Measurements from ENCODE around the gene DPP10. TPM values are rescaled to one million over a fixed set of nuclear protein-coding genes. Genes with fewer than 3 reads are reported as not detected.

The DPP10 gene
- total and polyA plus RNA-seq, 9 donors, result 0.12 to 5.9 (median 0.64) TPM; not detected in 3

DNA sequence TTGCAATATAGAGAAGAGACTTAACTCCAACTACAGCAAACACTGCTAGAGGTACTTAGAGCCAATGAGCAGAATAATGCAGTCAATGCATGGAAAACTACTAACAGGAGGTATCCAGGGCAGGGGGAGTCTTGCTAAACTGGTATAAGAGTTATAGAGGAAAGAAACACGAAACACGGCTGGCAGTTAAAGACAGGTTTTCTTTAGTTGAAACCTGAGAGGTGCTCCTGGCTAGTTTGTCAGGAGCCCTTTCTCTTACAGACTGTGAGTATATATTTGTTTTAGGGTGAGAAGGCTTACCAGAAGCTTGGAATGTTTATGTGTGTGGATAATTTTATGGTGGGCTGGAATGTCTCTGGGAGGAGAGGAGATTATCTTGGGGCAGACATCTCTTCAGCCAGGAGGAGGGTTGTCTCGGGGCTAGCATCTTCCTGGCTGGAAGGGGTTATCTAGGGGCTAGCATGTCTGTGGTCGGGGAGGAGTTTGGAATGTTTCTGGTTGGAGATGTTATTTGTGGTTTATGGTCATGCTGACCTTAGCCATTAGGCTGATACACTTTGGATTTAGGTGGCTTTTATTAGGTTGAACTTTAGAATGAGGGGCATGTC lies 1048.8 kb downstream of the DPP10 start:
- DNase-seq, result no peak
- no peaks in the 10 kb centered on the region for H3K27me3 ChIP-seq
- H3K9me3 ChIP-seq, result no peaks in the 10 kb centered on the region
- no peak overlapping the region for H3K27ac ChIP-seq
- intact Hi-C loops (cut with DNase I), result no loop called here
- H3K4me1 ChIP-seq (ENCODE audit: insufficient read depth), result no peaks in the 10 kb centered on the region
- no peaks in the 10 kb centered on the region for H3K36me3 ChIP-seq
- H3K4me3 ChIP-seq, result no peak overlapping the region
- TF ChIP-seq EP300 (IDR thresholded peaks at IDR 0.05) (no peak), POLR2A (IDR thresholded peaks at IDR 0.05) (no peak)
- 39 to 43% (median 40%) methylated on average over 4 of the region's 4 CpGs for WGBS, 3 donors

DNA sequence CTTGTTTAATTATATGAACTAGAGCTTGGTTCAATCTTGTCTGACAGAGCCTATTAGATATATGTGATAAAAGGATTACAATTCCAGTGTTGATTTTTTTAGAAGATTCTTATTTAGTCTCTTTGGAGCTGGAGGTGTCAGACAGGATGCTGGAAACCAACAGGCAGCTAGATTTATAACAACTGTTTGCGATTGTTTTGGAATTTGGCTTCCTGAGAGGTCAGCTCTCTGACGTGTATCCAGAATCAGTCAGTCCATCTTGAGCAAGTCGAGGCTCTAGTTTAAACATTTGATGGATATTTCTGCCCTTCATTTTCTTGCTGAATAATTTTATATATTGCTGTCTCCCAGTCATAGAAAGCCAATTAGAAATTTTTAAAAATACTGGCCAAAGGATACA lies 1062.9 kb downstream of the DPP10 start:
- intact Hi-C loops (cut with DNase I), result no loop called here
- TF ChIP-seq EP300 (IDR thresholded peaks at IDR 0.05) (no peak), POLR2A (IDR thresholded peaks at IDR 0.05) (no peak)
- TF ChIP-seq, protein P1, sequence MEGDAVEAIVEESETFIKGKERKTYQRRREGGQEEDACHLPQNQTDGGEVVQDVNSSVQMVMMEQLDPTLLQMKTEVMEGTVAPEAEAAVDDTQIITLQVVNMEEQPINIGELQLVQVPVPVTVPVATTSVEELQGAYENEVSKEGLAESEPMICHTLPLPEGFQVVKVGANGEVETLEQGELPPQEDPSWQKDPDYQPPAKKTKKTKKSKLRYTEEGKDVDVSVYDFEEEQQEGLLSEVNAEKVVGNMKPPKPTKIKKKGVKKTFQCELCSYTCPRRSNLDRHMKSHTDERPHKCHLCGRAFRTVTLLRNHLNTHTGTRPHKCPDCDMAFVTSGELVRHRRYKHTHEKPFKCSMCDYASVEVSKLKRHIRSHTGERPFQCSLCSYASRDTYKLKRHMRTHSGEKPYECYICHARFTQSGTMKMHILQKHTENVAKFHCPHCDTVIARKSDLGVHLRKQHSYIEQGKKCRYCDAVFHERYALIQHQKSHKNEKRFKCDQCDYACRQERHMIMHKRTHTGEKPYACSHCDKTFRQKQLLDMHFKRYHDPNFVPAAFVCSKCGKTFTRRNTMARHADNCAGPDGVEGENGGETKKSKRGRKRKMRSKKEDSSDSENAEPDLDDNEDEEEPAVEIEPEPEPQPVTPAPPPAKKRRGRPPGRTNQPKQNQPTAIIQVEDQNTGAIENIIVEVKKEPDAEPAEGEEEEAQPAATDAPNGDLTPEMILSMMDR (IDR thresholded peaks at IDR 0.05), result no peak
- Histone ChIP-seq H3K36me3 (no peaks in the 10 kb centered on the region), H3K27me3 (no peaks in the 10 kb centered on the region), H3K4me3 (no peak overlapping the region), H3K9me3 (no peaks in the 10 kb centered on the region), H3K4me1 (ENCODE audit: insufficient read depth) (no peaks in the 10 kb centered on the region), H3K27ac (no peak overlapping the region)
- WGBS, 3 donors, result 8 to 12% (median 9%) methylated on average over 3 of the region's 3 CpGs
- DNase-seq, result no peak

DNA sequence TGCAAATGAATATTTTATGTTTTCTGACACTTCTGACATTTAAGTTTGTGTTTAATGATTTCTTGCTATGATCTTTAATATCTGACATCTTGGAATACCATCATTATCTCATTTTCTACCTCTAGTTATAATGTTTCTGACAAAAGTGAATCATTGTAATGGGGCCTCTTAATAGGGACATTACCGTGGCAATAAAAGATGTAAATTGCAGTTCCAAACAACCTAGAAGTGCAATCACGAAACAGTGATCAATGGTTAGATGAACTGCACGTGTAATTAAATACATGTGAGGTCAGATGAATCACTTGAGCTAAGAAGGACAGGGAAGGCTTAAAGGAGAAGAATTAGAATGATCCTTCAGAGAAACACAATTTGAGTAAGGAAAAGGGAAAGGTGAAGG lies 1078.3 kb downstream of the DPP10 start:
- TF ChIP-seq POLR2A (IDR thresholded peaks at IDR 0.05), result no peak
- TF ChIP-seq EP300 (IDR thresholded peaks at IDR 0.05), result no peak
- TF ChIP-seq, protein P1 (IDR thresholded peaks at IDR 0.05), result no peak
- H3K27ac ChIP-seq, result no peak overlapping the region
- WGBS, 3 donors, result 70 to 73% (median 71%) methylated on average over 3 of the region's 3 CpGs
- H3K36me3 ChIP-seq, result no peaks in the 10 kb centered on the region
- DNase-seq, result no peak
- H3K4me1 ChIP-seq (ENCODE audit: insufficient read depth), result no peaks in the 10 kb centered on the region
- intact Hi-C loops (cut with DNase I), result no loop called here
- no peaks in the 10 kb centered on the region for H3K9me3 ChIP-seq
- H3K27me3 ChIP-seq, result no peaks in the 10 kb centered on the region
- H3K4me3 ChIP-seq, result no peak overlapping the region

DNA sequence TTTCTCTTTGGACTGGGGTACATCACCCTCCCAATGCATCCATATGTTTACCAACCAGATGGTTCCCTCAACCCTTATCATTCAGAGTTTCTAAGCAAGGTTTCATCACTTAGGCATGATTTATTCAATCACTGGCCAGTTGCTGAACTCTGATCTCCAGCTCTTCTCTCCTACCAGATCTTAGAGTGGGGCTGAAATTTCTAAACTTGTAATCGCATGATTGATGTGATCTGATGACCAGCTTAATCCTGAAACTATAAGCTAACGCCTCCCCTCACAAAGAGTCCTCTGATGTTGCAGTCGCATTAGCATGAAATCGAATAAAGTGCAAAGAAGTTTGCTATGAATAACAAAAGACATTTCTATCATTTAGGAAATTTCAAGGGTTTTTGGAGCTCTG lies 1082.0 kb downstream of the DPP10 start:
- H3K4me1 ChIP-seq (ENCODE audit: insufficient read depth), result no peaks in the 10 kb centered on the region
- H3K27ac ChIP-seq, result no peak overlapping the region
- intact Hi-C loops (cut with DNase I), result no loop called here
- H3K4me3 ChIP-seq, result no peak overlapping the region
- H3K9me3 ChIP-seq, result no peaks in the 10 kb centered on the region
- no peaks in the 10 kb centered on the region for H3K27me3 ChIP-seq
- H3K36me3 ChIP-seq, result no peaks in the 10 kb centered on the region
- TF ChIP-seq EP300 (IDR thresholded peaks at IDR 0.05), result no peak
- TF ChIP-seq POLR2A (IDR thresholded peaks at IDR 0.05), result no peak
- TF ChIP-seq, protein P1 (IDR thresholded peaks at IDR 0.05), result no peak
- no peak for DNase-seq
- 84 to 89% (median 86%) methylated on average over 4 of the region's 4 CpGs for WGBS, 3 donors

DNA sequence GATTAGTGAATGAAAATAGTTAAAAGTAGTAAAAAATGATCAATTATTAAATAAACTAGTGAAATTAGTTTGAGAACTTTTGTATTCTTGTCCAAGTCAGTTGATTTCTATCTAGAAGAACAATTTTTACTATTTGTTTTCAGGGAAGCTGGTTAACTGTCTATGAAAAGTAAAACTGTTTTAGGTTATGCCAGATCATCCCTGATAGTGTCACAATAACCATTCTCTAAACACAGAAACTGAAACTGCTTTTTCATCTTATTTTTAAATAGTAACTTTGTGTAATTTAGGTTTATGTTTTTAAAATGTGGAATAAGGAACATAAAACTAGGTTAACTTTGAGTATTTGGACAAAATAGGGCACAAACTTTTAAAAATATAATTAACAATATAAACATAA lies 1087.2 kb downstream of the DPP10 start:
- Histone ChIP-seq H3K27ac (no peak overlapping the region), H3K9me3 (no peaks in the 10 kb centered on the region), H3K4me1 (ENCODE audit: insufficient read depth) (no peaks in the 10 kb centered on the region), H3K4me3 (no peak overlapping the region), H3K27me3 (no peaks in the 10 kb centered on the region), H3K36me3 (no peaks in the 10 kb centered on the region)
- intact Hi-C loops (cut with DNase I), result no loop called here
- no peak for DNase-seq
- TF ChIP-seq, protein P1 (IDR thresholded peaks at IDR 0.05), result no peak
- TF ChIP-seq POLR2A (IDR thresholded peaks at IDR 0.05) (no peak), EP300 (IDR thresholded peaks at IDR 0.05) (no peak)
